Endothelial cell of umbilical vein (primary cell): ENCODE data around the gene TRIM71. TPM values are rescaled to one million over a fixed set of nuclear protein-coding genes. Genes with fewer than 3 reads are reported as not detected.

Source experiments
- BruUV-seq: library from RNA; stranded (reverse); fragments of 400-500 nt; replicated peaks from 2 replicates; lab custom pipeline; 2021; lab: Mats Ljungman, UMichigan
- CTCF ChIA-PET: fragments of 300-600, 350-600 bp; sonication (Branson Sonifier 250); formaldehyde crosslinking; loops from one replicate; lab custom pipeline; 2021; ENCODE audit warnings: antibody characterized with exemption, inconsistent platforms; lab: Charles Lee
- POLR2A ChIA-PET: fragments of 300-600, 350-600 bp; sonication (Branson Sonifier 250); formaldehyde crosslinking; loops from one replicate; lab custom pipeline; 2021; ENCODE audit warnings: antibody characterized with exemption, inconsistent platforms; lab: Charles Lee
- DNase-seq: peaks from one replicate; pipeline ENCODE4 v3.0.0-alpha.2; 2011; ENCODE audit warnings: low read depth, low spot score
- FAIRE-seq: peaks from 2 replicates; lab custom pipeline; 2011; peaks lifted over from hg19 to GRCh38; lab: Jason Lieb, UNC
- H2AFZ ChIP-seq: 2 replicates; pipeline ENCODE4 v1.6.0; 2012; ENCODE audit warnings: low read depth, low read length, control low read depth, inconsistent platforms
- H3K27ac ChIP-seq: 2 replicates; pipeline ENCODE4 v1.5.1; 2011; ENCODE audit warnings: low read depth, mild to moderate bottlenecking, control low read depth, low read length, moderate library complexity; ENCODE audit not compliant: insufficient read depth
- H3K27me3 ChIP-seq, 2 experiments: 2 replicates each; pipeline versions ENCODE4 v1.6.0 to v1.6.1; 2011; ENCODE audit warnings: low read length in 2 of 2, mixed read lengths in 1 of 2; ENCODE audit not compliant: control insufficient read depth in 2 of 2, insufficient read depth in 2 of 2
- H3K36me3 ChIP-seq, 2 experiments: 2 replicates in 1 of 2; 3 replicates in 1 of 2; pipeline ENCODE4 v1.5.1; 2011; ENCODE audit warnings: low read length in 2 of 2, mild to moderate bottlenecking in 1 of 2, moderate library complexity in 1 of 2; ENCODE audit not compliant: control insufficient read depth in 2 of 2, insufficient read depth in 2 of 2; ENCODE audit errors: extremely low read depth in 1 of 2
- H3K4me1 ChIP-seq: 3 replicates; pipeline ENCODE4 v1.5.1; 2011; ENCODE audit warnings: mild to moderate bottlenecking, low read length; ENCODE audit not compliant: control insufficient read depth, insufficient read depth; ENCODE audit errors: extremely low read depth
- H3K4me2 ChIP-seq: 2 replicates; pipeline ENCODE4 v1.6.1; 2011; ENCODE audit warnings: low read length, control low read depth, mixed read lengths; ENCODE audit not compliant: insufficient read depth
- H3K4me3 ChIP-seq, 3 experiments: fragments of 200-600 bp in 1 of 3; sonication (generic), shearing (Covaris generic) in 1 of 3; replicated peaks in 1 of 3; 2 replicates each; pipeline ENCODE4 v1.5.1; 2011 to 2016; ENCODE audit warnings: control low read depth in 3 of 3, low read length in 3 of 3, mild to moderate bottlenecking in 2 of 3, inconsistent platforms in 1 of 3, low read depth in 1 of 3, moderate library complexity in 1 of 3; ENCODE audit not compliant: insufficient read depth in 1 of 3
- H3K79me2 ChIP-seq: 2 replicates; pipeline ENCODE4 v1.6.0; 2012; ENCODE audit warnings: low read length, inconsistent platforms; ENCODE audit not compliant: control insufficient read depth, insufficient read depth
- H3K9ac ChIP-seq: replicated peaks from 2 replicates; pipeline ENCODE3; 2011; ENCODE audit warnings: low read length, control low read depth; ENCODE audit not compliant: insufficient read depth; ENCODE audit errors: extremely low read depth
- H3K9me1 ChIP-seq: replicated peaks from 3 replicates; pipeline ENCODE4 v1.6.0; 2011; ENCODE audit warnings: mild to moderate bottlenecking, low read length; ENCODE audit not compliant: control insufficient read depth, insufficient read depth; ENCODE audit errors: extremely low read depth
- H3K9me3 ChIP-seq: replicated peaks from 2 replicates; pipeline ENCODE4 v1.5.1; 2012; ENCODE audit warnings: low read length, inconsistent platforms; ENCODE audit not compliant: control insufficient read depth, insufficient read depth
- H4K20me1 ChIP-seq: replicated peaks from 2 replicates; pipeline ENCODE3; 2011; ENCODE audit warnings: mild to moderate bottlenecking, low read length; ENCODE audit not compliant: control insufficient read depth, insufficient read depth; ENCODE audit errors: extremely low read depth
- EZH2 ChIP-seq: IDR thresholded peaks from 2 replicates; pipeline ENCODE4 v1.6.1; 2012; ENCODE audit warnings: borderline replicate concordance, low read depth, mild to moderate bottlenecking, moderate library complexity, low read length, inconsistent platforms; ENCODE audit not compliant: severe bottlenecking
- FOS ChIP-seq: IDR thresholded peaks from 2 replicates; pipeline ENCODE4 v1.6.1; 2011; ENCODE audit warnings: mild to moderate bottlenecking, low read length, moderate library complexity, borderline replicate concordance; ENCODE audit not compliant: insufficient read depth
- GATA2 ChIP-seq: IDR thresholded peaks from 2 replicates; pipeline ENCODE4 v1.7.0; 2011; ENCODE audit warnings: low read depth, mild to moderate bottlenecking, moderate library complexity, mixed read lengths, low read length; ENCODE audit not compliant: insufficient read length, insufficient read depth
- JUN ChIP-seq: IDR thresholded peaks from 2 replicates; pipeline ENCODE4 v1.6.1; 2011; ENCODE audit warnings: borderline replicate concordance, low read depth; ENCODE audit not compliant: insufficient read length, insufficient read depth
- MAX ChIP-seq: IDR thresholded peaks from 2 replicates; pipeline ENCODE4 v1.6.1; 2011; ENCODE audit not compliant: insufficient read depth, insufficient read length
- MYC ChIP-seq: IDR thresholded peaks from one replicate; pipeline ENCODE4 v1.6.1; 2011; ENCODE audit warnings: mild to moderate bottlenecking, low read depth, low read length
- POLR2A ChIP-seq: IDR thresholded peaks from 2 replicates; pipeline ENCODE4 v1.6.1; 2012; ENCODE audit warnings: low read depth, mild to moderate bottlenecking, control low read depth, low read length
- POLR2AphosphoS5 ChIP-seq: IDR thresholded peaks from 2 replicates; pipeline ENCODE4 v1.6.1; 2012; ENCODE audit warnings: low read depth, mild to moderate bottlenecking, control low read depth, low read length, moderate library complexity; ENCODE audit not compliant: insufficient read depth
- dilution Hi-C: fragments of 300-500 bp; cut with MboI; formaldehyde crosslinking; loops from one replicate; pipeline ENCODE4 v1.15.0; 2019; ENCODE audit warnings: low sequenced_read_pairs; ENCODE audit not compliant: extremely low pct_ligation_motif_present
- intact Hi-C: fragments of 100-400 bp; cut with micrococcal nuclease; formaldehyde crosslinking; loops from one replicate; pipeline ENCODE4 v1.10.0; 2022
- polyA plus RNA-seq, 4 experiments: library from polyadenylated mRNA; depleted of rRNA in 3 of 4; stranded (reverse) in 3 of 4; unstranded in 1 of 4; fragments of >200 nt; gene quantifications; 2 replicates each; pipeline versions ENCODE4 v1.2.1 to v1.2.3, GENCODE V29; 2011 to 2012; ENCODE audit warnings: missing spikeins in 1 of 4
- total RNA-seq: library from RNA; stranded (reverse); gene quantifications from 2 replicates; pipeline ENCODE4 v1.2.3, GENCODE V29; 2021
- TF ChIP-seq, protein P1 (sequence below), 2 donors: IDR thresholded peaks; 1 replicate in 1 of 2; 2 replicates in 1 of 2; pipeline ENCODE4 v1.5.1; 2011; ENCODE audit warnings: low read length in 2 of 2, mild to moderate bottlenecking in 2 of 2, moderate library complexity in 2 of 2, control low read depth in 1 of 2, inconsistent platforms in 1 of 2, low read depth in 1 of 2; ENCODE audit not compliant: insufficient read depth in 1 of 2; ENCODE audit errors: extremely low read depth in 1 of 2

TRIM71 gene
- total and polyA plus RNA-seq, 2 donors (not counting 3 experiments of a cell fraction or from before 2014, with no cell fraction given) = not detected

DNA sequence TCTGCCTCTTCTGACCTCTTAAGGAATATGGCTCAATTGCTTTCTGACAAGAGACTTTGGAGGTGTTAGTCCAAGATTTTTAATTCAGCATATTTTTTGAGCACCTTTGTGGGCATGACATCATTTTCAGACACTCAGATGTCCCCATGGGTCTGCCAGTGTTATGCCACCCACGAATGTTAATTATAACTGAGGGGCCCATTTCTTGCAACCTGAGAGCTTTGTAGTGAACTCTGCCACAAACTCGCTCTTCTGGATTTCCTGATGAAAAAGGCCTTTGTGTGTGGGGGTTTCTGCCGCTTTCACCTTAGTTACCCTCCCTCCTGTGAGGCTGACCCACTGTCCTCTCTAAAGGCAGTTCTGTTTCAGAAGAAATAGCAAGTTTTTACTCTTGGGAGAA is 69.1 kb downstream of the TRIM71 start:
- ChIA-PET CTCF (no interaction called here), POLR2A (no interaction called here)
- no peak for FAIRE-seq
- H3K4me3 ChIP-seq = no peak overlapping the region
- no peaks in the 10 kb centered on the region for H3K4me1 ChIP-seq
- TF ChIP-seq MAX (no peak), JUN (no peak), GATA2 (no peak), FOS (no peak), MYC (no peak), POLR2AphosphoS5 (no peak), POLR2A (no peak), EZH2 (no peak)
- TF ChIP-seq, protein P1, sequence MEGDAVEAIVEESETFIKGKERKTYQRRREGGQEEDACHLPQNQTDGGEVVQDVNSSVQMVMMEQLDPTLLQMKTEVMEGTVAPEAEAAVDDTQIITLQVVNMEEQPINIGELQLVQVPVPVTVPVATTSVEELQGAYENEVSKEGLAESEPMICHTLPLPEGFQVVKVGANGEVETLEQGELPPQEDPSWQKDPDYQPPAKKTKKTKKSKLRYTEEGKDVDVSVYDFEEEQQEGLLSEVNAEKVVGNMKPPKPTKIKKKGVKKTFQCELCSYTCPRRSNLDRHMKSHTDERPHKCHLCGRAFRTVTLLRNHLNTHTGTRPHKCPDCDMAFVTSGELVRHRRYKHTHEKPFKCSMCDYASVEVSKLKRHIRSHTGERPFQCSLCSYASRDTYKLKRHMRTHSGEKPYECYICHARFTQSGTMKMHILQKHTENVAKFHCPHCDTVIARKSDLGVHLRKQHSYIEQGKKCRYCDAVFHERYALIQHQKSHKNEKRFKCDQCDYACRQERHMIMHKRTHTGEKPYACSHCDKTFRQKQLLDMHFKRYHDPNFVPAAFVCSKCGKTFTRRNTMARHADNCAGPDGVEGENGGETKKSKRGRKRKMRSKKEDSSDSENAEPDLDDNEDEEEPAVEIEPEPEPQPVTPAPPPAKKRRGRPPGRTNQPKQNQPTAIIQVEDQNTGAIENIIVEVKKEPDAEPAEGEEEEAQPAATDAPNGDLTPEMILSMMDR (IDR thresholded peaks at IDR 0.05; ENCODE audit: extremely low read depth in 1 of 2, insufficient read depth in 1 of 2, low read depth in 1 of 2, low read length in 2 of 2) = no peak
- no peak overlapping the region for H3K9ac ChIP-seq
- H3K9me3 ChIP-seq = no peaks in the 10 kb centered on the region
- no peaks in the 10 kb centered on the region for H3K36me3 ChIP-seq
- no peaks in the 10 kb centered on the region for H3K79me2 ChIP-seq
- H3K9me1 ChIP-seq = no peaks in the 10 kb centered on the region
- no peaks in the 10 kb centered on the region for H4K20me1 ChIP-seq
- no peak for DNase-seq
- no peak overlapping the region for H3K4me2 ChIP-seq
- intact Hi-C loops = no loop called here
- no peak overlapping the region for H3K27ac ChIP-seq
- dilution Hi-C loops = no loop called here
- no peaks in the 10 kb centered on the region for H3K27me3 ChIP-seq
- no peak overlapping the region for H2AFZ ChIP-seq
- BruUV-seq = no TSS peak
